ENCODE data around the gene STARD6. TPM values are rescaled to one million over a fixed set of nuclear protein-coding genes. Genes with fewer than 3 reads are reported as not detected.
"Not testable (repeated sequence)": the region's sequence is repeated elsewhere in the genome, so short reads cannot be mapped to it uniquely, and the experiment has no call there.

Gene STARD6
- total RNA-seq, 2 experiments from 2014 or later = not detected

- CTCF ChIA-PET (ENCODE audit: unreplicated experiment) = no interaction called here
- no TSS peak for BruUV-seq (replicated peaks)
- H2AFZ ChIP-seq (ENCODE audit: low read length) = no peak overlapping the region
Measured at GRCh38 chr18:54387631-54388030, 30.0 kb upstream of the STARD6 start.

GRCh38 chr18:54386800-54387495 is 29.3 kb upstream of the STARD6 start:
- POLR2A ChIA-PET; BruUV-seq (replicated peaks); CTCF ChIA-PET (ENCODE audit: unreplicated experiment): not testable (repeated sequence)

More at GRCh38 chr18:54387631-54388030, 30.0 kb upstream of the STARD6 start:
- H3K9me3 ChIP-seq (ENCODE audit: low read length) = no peaks in the 10 kb centered on the region
- no peaks in the 10 kb centered on the region for H3K36me3 ChIP-seq (ENCODE audit: insufficient read depth, low read length)
- TF ChIP-seq CTCF (conservative IDR thresholded peaks at IDR 0.05; ENCODE audit: low read length) (no peak), EZH2phosphoT487 (IDR thresholded peaks at IDR 0.05; ENCODE audit: borderline replicate concordance, low read depth, low read length) (no peak)
- no peak overlapping the region for H3K4me2 ChIP-seq (ENCODE audit: low read length)
- no peak overlapping the region for H3K4me3 ChIP-seq (ENCODE audit: low read depth, low read length, poor library complexity, severe bottlenecking)
- no peaks in the 10 kb centered on the region for H3K79me2 ChIP-seq (ENCODE audit: insufficient read depth, low read depth, low read length)
- POLR2A ChIA-PET = no interaction called here
- no peak overlapping the region for H3K27ac ChIP-seq (ENCODE audit: low read depth, low read length, poor library complexity, severe bottlenecking)
- no peaks in the 10 kb centered on the region for H3K9me2 ChIP-seq (ENCODE audit: insufficient read depth, low read length)
- intact Hi-C loops (cut with micrococcal nuclease; ENCODE audit: unreplicated experiment) = no loop called here
- no peaks in the 10 kb centered on the region for H4K20me1 ChIP-seq (ENCODE audit: insufficient read depth, low read length)
- H3K4me1 ChIP-seq (ENCODE audit: insufficient read depth, low read length, poor library complexity, severe bottlenecking) = peaks cover 11% of the 10 kb centered on the region
- no peak for DNase-seq (ENCODE audit: low spot score)

GRCh38 chr18:54386043-54386442 is 28.4 kb upstream of the STARD6 start:
- TF ChIP-seq CTCF (conservative IDR thresholded peaks at IDR 0.05; ENCODE audit: low read length) = no peak
- no peak for TF ChIP-seq EZH2phosphoT487 (IDR thresholded peaks at IDR 0.05; ENCODE audit: borderline replicate concordance, low read depth, low read length)
- intact Hi-C loops (cut with micrococcal nuclease; ENCODE audit: unreplicated experiment) = no loop called here
- TSS peak; percentile 25 for BruUV-seq (replicated peaks)

More at GRCh38 chr18:54386800-54387495, 29.3 kb upstream of the STARD6 start:
- H3K4me3 ChIP-seq (ENCODE audit: low read depth, low read length, poor library complexity, severe bottlenecking); H2AFZ ChIP-seq (ENCODE audit: low read length); H3K79me2 ChIP-seq (ENCODE audit: insufficient read depth, low read depth, low read length); H4K20me1 ChIP-seq (ENCODE audit: insufficient read depth, low read length); DNase-seq (ENCODE audit: low spot score); H3K4me2 ChIP-seq (ENCODE audit: low read length); intact Hi-C loops (cut with micrococcal nuclease; ENCODE audit: unreplicated experiment); H3K9me2 ChIP-seq (ENCODE audit: insufficient read depth, low read length); H3K27ac ChIP-seq (ENCODE audit: low read depth, low read length, poor library complexity, severe bottlenecking); H3K9me3 ChIP-seq (ENCODE audit: low read length); H3K36me3 ChIP-seq (ENCODE audit: insufficient read depth, low read length): not testable (repeated sequence)
- peaks cover 11% of the 10 kb centered on the region for H3K4me1 ChIP-seq (ENCODE audit: insufficient read depth, low read length, poor library complexity, severe bottlenecking)

More at GRCh38 chr18:54386043-54386442, 28.4 kb upstream of the STARD6 start:
- Histone ChIP-seq H3K79me2 (ENCODE audit: insufficient read depth, low read depth, low read length) (no peaks in the 10 kb centered on the region), H3K9me2 (ENCODE audit: insufficient read depth, low read length) (no peaks in the 10 kb centered on the region), H3K4me3 (ENCODE audit: low read depth, low read length, poor library complexity, severe bottlenecking) (no peak overlapping the region), H3K4me2 (ENCODE audit: low read length) (no peak overlapping the region), H4K20me1 (ENCODE audit: insufficient read depth, low read length) (no peaks in the 10 kb centered on the region), H3K27ac (ENCODE audit: low read depth, low read length, poor library complexity, severe bottlenecking) (no peak overlapping the region), H3K4me1 (ENCODE audit: insufficient read depth, low read length, poor library complexity, severe bottlenecking) (peaks cover 11% of the 10 kb centered on the region), H3K9me3 (ENCODE audit: low read length) (no peaks in the 10 kb centered on the region), H2AFZ (ENCODE audit: low read length) (no peak overlapping the region), H3K36me3 (ENCODE audit: insufficient read depth, low read length) (peaks cover under 1% of the 10 kb centered on the region; the same call in 1 of the 2 replicates)
- DNase-seq (ENCODE audit: low spot score) = no peak
- CTCF ChIA-PET (ENCODE audit: unreplicated experiment) = no interaction called here
- POLR2A ChIA-PET = no interaction called here
